Neuronal stem cell (in vitro differentiated cells): ENCODE results near the gene SLC38A7.
"Not testable (repeated sequence)": the region's sequence is repeated elsewhere in the genome, so short reads cannot be mapped to it uniquely, and the experiment has no call there.

Experiments
- DNase-seq: peaks from one replicate; pipeline ENCODE4 v3.0.0-alpha.2; 2013; ENCODE audit warnings: low spot score
- H2AFZ ChIP-seq: one replicate; pipeline ENCODE4 v1.6.1; 2013; ENCODE audit warnings: mild to moderate bottlenecking, low read length, inconsistent platforms
- H2AK5ac ChIP-seq: 2 replicates; pipeline ENCODE4 v1.6.1; 2013; ENCODE audit warnings: low read depth, mild to moderate bottlenecking, inconsistent platforms, low read length, moderate library complexity, mixed read lengths
- H2BK120ac ChIP-seq: 2 replicates; pipeline ENCODE4 v1.6.1; 2013; ENCODE audit warnings: low read depth, mild to moderate bottlenecking, inconsistent platforms, low read length, moderate library complexity, mixed read lengths
- H2BK12ac ChIP-seq: one replicate; pipeline ENCODE4 v1.6.1; 2013; ENCODE audit warnings: low read length, inconsistent platforms
- H2BK15ac ChIP-seq: 2 replicates; pipeline ENCODE4 v1.6.1; 2013; ENCODE audit warnings: mild to moderate bottlenecking, low read length, inconsistent platforms, mixed read lengths
- H2BK5ac ChIP-seq: one replicate; pipeline ENCODE4 v1.6.1; 2013; ENCODE audit warnings: inconsistent platforms, mild to moderate bottlenecking, low read length, moderate library complexity
- H3K14ac ChIP-seq: one replicate; pipeline ENCODE4 v1.6.1; 2013; ENCODE audit warnings: low read length, inconsistent platforms
- H3K18ac ChIP-seq: 2 replicates; pipeline ENCODE4 v1.6.1; 2013; ENCODE audit warnings: low read length, inconsistent platforms
- H3K23ac ChIP-seq: 2 replicates; pipeline ENCODE4 v1.6.1; 2013; ENCODE audit warnings: low read depth, mild to moderate bottlenecking, mixed read lengths, low read length, inconsistent platforms; ENCODE audit not compliant: poor library complexity
- H3K27ac ChIP-seq: replicated peaks from 3 replicates; pipeline ENCODE4 v1.5.1; 2013; ENCODE audit warnings: low read length, inconsistent platforms
- H3K27me3 ChIP-seq, 3 experiments: 2 replicates each; pipeline ENCODE4 v1.6.1; 2013; ENCODE audit warnings: low read length in 3 of 3, mild to moderate bottlenecking in 2 of 3, inconsistent platforms in 1 of 3, low read depth in 1 of 3, mixed read lengths in 1 of 3, moderate library complexity in 1 of 3; ENCODE audit not compliant: control insufficient read depth in 3 of 3, insufficient read depth in 3 of 3
- H3K36me3 ChIP-seq, 2 donors: replicated peaks in 1 of 2; 2 replicates each; pipeline ENCODE4 v1.6.1; 2013; ENCODE audit warnings: low read length in 2 of 2; ENCODE audit not compliant: control insufficient read depth in 2 of 2, insufficient read depth in 2 of 2
- H3K4ac ChIP-seq: 2 replicates; pipeline ENCODE4 v1.6.1; 2013; ENCODE audit warnings: inconsistent platforms, mild to moderate bottlenecking, low read length, moderate library complexity
- H3K4me1 ChIP-seq, 2 donors: 1 replicate in 1 of 2; 2 replicates in 1 of 2; pipeline ENCODE4 v1.6.1; 2013; ENCODE audit warnings: low read length in 2 of 2, low read depth in 1 of 2; ENCODE audit not compliant: control insufficient read depth in 2 of 2, insufficient read depth in 1 of 2
- H3K4me2 ChIP-seq: one replicate; pipeline ENCODE4 v1.6.1; 2013; ENCODE audit warnings: mild to moderate bottlenecking, low read length, inconsistent platforms; ENCODE audit not compliant: insufficient read depth, poor library complexity, severe bottlenecking
- H3K4me3 ChIP-seq, 2 donors: 2 replicates each; pipeline ENCODE4 v1.5.1; 2013; ENCODE audit warnings: low read length in 2 of 2, mild to moderate bottlenecking in 2 of 2, inconsistent platforms in 1 of 2, moderate library complexity in 1 of 2
- H3K79me1 ChIP-seq: one replicate; pipeline ENCODE4 v1.6.1; 2013; ENCODE audit warnings: low read depth, mild to moderate bottlenecking, inconsistent platforms, low read length, moderate library complexity
- H3K9ac ChIP-seq: one replicate; pipeline ENCODE4 v1.6.1; 2013; ENCODE audit warnings: mild to moderate bottlenecking, low read depth, low read length, inconsistent platforms; ENCODE audit not compliant: poor library complexity
- H3K9me3 ChIP-seq, 2 donors: replicated peaks in 1 of 2; 2 replicates each; pipeline versions ENCODE3 to v1.6.1; 2013; ENCODE audit warnings: low read length in 2 of 2, mild to moderate bottlenecking in 2 of 2, inconsistent platforms in 1 of 2, low read depth in 1 of 2, mixed read lengths in 1 of 2, moderate library complexity in 1 of 2; ENCODE audit not compliant: control insufficient read depth in 2 of 2, insufficient read depth in 1 of 2
- H4K8ac ChIP-seq: one replicate; pipeline ENCODE4 v1.6.1; 2013; ENCODE audit warnings: low read depth, mild to moderate bottlenecking, inconsistent platforms, low read length, moderate library complexity
- H4K91ac ChIP-seq: one replicate; pipeline ENCODE4 v1.6.1; 2013; ENCODE audit warnings: low read length, low read depth, mild to moderate bottlenecking, inconsistent platforms; ENCODE audit not compliant: poor library complexity
- WGBS, 2 donors: extraction: QIAGEN DNeasy Blood & Tissue Kit; methylation state at CpG; one replicate each; pipeline ENCODE4 v1.1.7; 2013; ENCODE audit warnings: missing lambda C conversion rate in 2 of 2, mixed read lengths in 1 of 2; ENCODE audit not compliant: insufficient read length in 2 of 2, insufficient replicate concordance in 1 of 2; ENCODE audit errors: extremely low coverage in 2 of 2; 5-methylcytosine and 5-hydroxymethylcytosine counted together

SLC38A7 gene

GRCh38 chr16:58639230-58639629 lies 45.3 kb downstream of the SLC38A7 start:
- H2AFZ ChIP-seq = no peak overlapping the region
- no peaks in the 10 kb centered on the region for H3K36me3 ChIP-seq
- no peak overlapping the region for H2BK12ac ChIP-seq
- H3K9me3 ChIP-seq = no peaks in the 10 kb centered on the region
- no peak overlapping the region for H3K4ac ChIP-seq
- no peak overlapping the region for H4K8ac ChIP-seq
- no peak overlapping the region for H3K27ac ChIP-seq
- H2AK5ac ChIP-seq = no peak overlapping the region
- H2BK5ac ChIP-seq = no peak overlapping the region
- H3K18ac ChIP-seq = no peak overlapping the region
- H3K4me1 ChIP-seq = no peaks in the 10 kb centered on the region
- DNase-seq = no peak
- no peak overlapping the region for H4K91ac ChIP-seq
- peaks cover 0 to 6% (median 0%) of the 10 kb centered on the region in 3 experiments for H3K27me3 ChIP-seq
- H3K14ac ChIP-seq = no peak overlapping the region
- H3K23ac ChIP-seq = no peak overlapping the region
- no peak overlapping the region for H3K9ac ChIP-seq
- H2BK15ac ChIP-seq = no peak overlapping the region
- no CpG with 5 or more reads among the region's 4 CpGs for WGBS, 2 donors
- H2BK120ac ChIP-seq = no peak overlapping the region
- H3K4me2 ChIP-seq = no peak overlapping the region
- no peak overlapping the region for H3K4me3 ChIP-seq
- H3K79me1 ChIP-seq = no peaks in the 10 kb centered on the region

- no peak overlapping the region for H3K27ac ChIP-seq
- no peak overlapping the region for H3K14ac ChIP-seq
- no peak overlapping the region for H2AK5ac ChIP-seq
- no peak overlapping the region for H4K91ac ChIP-seq
- H3K27me3 ChIP-seq = peaks cover 0 to 6% (median 0%) of the 10 kb centered on the region in 3 experiments
- no peak overlapping the region for H2BK15ac ChIP-seq
- no peaks in the 10 kb centered on the region for H3K4me1 ChIP-seq
- no peak overlapping the region for H2BK120ac ChIP-seq
- H2BK5ac ChIP-seq = no peak overlapping the region
- no peak overlapping the region for H2BK12ac ChIP-seq
- WGBS, 2 donors = no CpG with 5 or more reads among the region's 8 CpGs
- no peaks in the 10 kb centered on the region for H3K79me1 ChIP-seq
- no peak overlapping the region for H3K18ac ChIP-seq
- no peaks in the 10 kb centered on the region for H3K36me3 ChIP-seq
- no peak overlapping the region for H3K23ac ChIP-seq
- no peak for DNase-seq
- H3K4me2 ChIP-seq = no peak overlapping the region
- no peak overlapping the region for H3K9ac ChIP-seq
- H4K8ac ChIP-seq = no peak overlapping the region
- no peaks in the 10 kb centered on the region for H3K9me3 ChIP-seq
- H2AFZ ChIP-seq = no peak overlapping the region
- H3K4ac ChIP-seq = no peak overlapping the region
- no peak overlapping the region for H3K4me3 ChIP-seq
Measured at GRCh38 chr16:58638148-58639036, 46.2 kb downstream of the SLC38A7 start.

- H3K9ac ChIP-seq, H4K8ac ChIP-seq, H3K4me3 ChIP-seq, H3K23ac ChIP-seq, H2BK120ac ChIP-seq, H3K27me3 ChIP-seq, H2AFZ ChIP-seq, H3K4me2 ChIP-seq, H3K9me3 ChIP-seq, H3K27ac ChIP-seq, DNase-seq, H3K4me1 ChIP-seq, H4K91ac ChIP-seq, H2BK12ac ChIP-seq, H3K18ac ChIP-seq, H2AK5ac ChIP-seq, H2BK15ac ChIP-seq, H3K4ac ChIP-seq, H3K79me1 ChIP-seq, H3K36me3 ChIP-seq, H3K14ac ChIP-seq, H2BK5ac ChIP-seq: not testable (repeated sequence)
- no CpG with 5 or more reads among the region's 6 CpGs for WGBS, 2 donors
Measured at GRCh38 chr16:58637021-58637420, 47.5 kb downstream of the SLC38A7 start.

- Histone ChIP-seq H2BK15ac (no peak overlapping the region), H2BK12ac (no peak overlapping the region), H3K4me1 (no peaks in the 10 kb centered on the region), H4K8ac (no peak overlapping the region), H3K18ac (no peak overlapping the region), H2AK5ac (no peak overlapping the region), H2BK120ac (no peak overlapping the region), H3K4me2 (no peak overlapping the region), H3K14ac (no peak overlapping the region), H2BK5ac (no peak overlapping the region), H3K27me3 (peaks cover 0 to 6% (median 0%) of the 10 kb centered on the region in 3 experiments), H3K27ac (no peak overlapping the region), H3K9ac (no peak overlapping the region), H3K4me3 (no peak overlapping the region), H2AFZ (no peak overlapping the region), H3K4ac (no peak overlapping the region), H3K79me1 (no peaks in the 10 kb centered on the region), H3K23ac (no peak overlapping the region), H3K36me3 (no peaks in the 10 kb centered on the region), H3K9me3 (no peaks in the 10 kb centered on the region), H4K91ac (no peak overlapping the region)
- WGBS, 2 donors = 100% methylated on average over 1 of the region's 4 CpGs; no CpG with 5 or more reads in 1 of the 2 donors
- no peak for DNase-seq
Measured at GRCh38 chr16:58636466-58636865, 48.1 kb downstream of the SLC38A7 start.
